CD4-positive, alpha-beta T cell treated with Interleukin-4 for 1 hour (primary cell): ENCODE measurements around the gene TOPBP1.

ENCODE experiments used
- DNase-seq, 2 donors: peaks; one replicate each; pipeline ENCODE4 v3.0.0-alpha.2; 2020 to 2022

TOPBP1 gene

DNA sequence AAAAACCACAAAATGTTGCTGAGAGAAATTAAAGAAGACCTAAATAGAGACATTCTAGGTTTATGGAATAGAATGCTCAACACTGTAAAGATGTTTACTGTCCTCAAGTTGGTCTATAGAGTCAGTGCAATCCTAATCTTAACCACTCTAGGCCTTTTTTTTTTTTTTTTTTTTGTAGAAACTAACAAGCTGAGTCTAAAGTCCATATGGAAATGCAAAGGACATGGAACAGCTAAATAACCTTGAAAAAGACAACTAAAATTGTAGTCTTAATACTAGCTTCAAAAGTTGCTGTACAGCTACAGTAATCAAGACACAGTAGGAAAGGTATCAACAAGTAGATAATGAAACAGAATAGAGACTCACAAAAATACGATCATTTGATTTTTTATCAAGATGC, 55.4 kb downstream of the TOPBP1 start:
- DNase-seq = no peak

DNA sequence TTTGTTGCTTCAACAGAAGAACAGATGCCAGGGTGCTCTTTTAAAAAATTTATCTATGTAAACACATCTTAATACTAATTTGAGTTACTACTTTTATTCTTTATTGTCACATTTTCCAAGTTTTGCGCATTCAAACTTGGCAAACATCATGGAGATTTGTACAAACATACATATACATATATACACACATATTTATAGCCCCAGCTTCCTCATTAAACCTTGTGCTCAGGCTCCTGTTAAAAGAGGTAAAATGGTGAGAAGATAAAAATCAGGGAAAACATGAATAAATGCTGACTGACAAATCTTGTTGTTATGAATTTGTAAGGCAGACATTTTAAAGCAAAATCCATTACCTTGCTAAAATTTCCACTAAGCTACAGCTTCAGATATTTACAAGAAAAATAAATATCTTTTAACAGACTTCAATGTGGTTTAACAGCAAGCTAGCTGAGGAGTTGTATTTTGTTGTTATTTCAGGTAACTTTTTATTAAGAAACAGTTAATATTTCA, 61.1 kb downstream of the TOPBP1 start:
- DNase-seq = no peak

GRCh38 chr3:133599280-133599679, 62.5 kb downstream of the TOPBP1 start:
- DNase-seq = no peak

GRCh38 chr3:133598405-133598804, 63.3 kb downstream of the TOPBP1 start:
- DNase-seq = no peak

GRCh38 chr3:133595341-133595740, 66.4 kb downstream of the TOPBP1 start:
- DNase-seq = no peak

DNA sequence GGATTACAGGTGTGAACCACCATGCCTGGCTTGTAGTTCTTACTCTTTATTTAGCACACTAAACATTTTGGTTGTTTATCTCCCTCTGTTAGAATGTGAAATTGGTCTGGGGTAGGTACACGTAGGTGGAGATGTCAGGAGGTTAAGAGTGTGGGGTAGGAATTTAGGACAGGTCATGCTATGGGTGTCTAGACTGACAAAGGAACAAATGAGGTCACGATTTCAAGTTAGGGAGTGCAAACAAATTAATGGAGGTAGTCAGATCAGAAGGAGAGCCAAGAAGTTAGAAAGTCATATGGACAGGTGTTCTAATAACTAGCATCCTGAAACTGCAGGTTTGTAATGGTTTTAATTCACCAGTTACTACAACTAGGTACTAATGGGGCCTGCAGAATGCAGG, 68.5 kb downstream of the TOPBP1 start:
- DNase-seq = no peak

DNA sequence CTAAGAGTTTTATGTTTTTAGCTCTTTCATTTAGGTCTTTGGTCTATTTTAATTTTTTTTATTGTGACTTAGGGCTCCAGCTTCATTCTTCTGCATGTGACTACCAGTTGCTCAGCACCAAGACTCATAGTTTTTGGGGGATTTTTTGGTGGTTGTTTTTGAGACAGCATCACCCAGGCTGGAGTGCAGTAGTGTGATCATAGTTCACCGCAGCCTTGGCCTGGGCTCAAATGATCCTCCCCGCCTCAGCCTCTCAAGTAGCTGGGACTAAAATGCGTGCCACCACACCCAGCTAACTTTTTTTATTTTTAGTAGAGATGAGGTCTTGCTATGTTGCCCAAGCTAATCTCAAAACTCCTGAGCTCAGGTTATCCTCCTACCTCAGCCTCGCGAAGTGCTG, 68.9 kb downstream of the TOPBP1 start:
- DNase-seq = no peak

DNA sequence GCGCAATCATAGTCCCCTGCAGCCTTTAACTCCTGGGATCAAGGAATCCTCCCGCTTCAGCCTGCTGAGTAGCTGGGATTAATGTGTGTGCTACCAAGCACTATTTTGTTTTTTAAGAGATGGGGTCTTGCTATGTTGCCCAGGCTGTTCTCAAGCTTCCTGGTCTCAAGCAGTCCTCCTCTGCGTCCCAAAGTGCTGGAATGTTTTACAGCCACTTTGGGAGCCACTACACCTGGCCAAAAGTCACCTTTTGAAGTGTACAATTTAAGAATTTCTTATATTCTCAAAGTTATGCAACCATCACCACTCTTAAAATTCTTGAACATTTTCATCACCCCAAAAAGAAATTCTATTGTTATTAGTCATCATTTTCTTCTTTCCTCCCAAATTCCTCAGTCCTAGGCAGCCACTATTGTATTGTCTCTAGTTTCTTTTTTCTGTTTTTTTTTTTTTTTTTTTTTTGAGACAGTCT, 70.4 kb downstream of the TOPBP1 start:
- DNase-seq = no peak

DNA sequence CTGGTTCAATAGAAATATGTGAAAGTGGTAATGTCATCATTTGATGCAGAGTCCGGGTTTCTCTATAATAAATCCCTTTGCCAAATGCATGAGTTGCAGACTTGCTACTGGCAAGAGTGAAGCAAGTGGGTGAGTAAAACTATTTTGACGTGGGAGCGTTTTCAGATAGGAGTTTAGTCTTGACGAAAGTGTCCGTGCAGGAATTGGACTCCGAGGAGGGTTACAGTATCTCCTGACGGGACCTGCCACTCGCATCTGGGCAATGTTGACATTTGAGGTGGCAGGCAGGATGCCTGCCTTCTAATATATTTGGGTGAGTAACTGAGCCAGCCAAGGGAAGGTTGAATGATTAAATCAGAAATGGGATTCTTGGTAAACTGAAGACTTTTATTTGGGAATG, 72.2 kb downstream of the TOPBP1 start:
- no peak for DNase-seq

DNA sequence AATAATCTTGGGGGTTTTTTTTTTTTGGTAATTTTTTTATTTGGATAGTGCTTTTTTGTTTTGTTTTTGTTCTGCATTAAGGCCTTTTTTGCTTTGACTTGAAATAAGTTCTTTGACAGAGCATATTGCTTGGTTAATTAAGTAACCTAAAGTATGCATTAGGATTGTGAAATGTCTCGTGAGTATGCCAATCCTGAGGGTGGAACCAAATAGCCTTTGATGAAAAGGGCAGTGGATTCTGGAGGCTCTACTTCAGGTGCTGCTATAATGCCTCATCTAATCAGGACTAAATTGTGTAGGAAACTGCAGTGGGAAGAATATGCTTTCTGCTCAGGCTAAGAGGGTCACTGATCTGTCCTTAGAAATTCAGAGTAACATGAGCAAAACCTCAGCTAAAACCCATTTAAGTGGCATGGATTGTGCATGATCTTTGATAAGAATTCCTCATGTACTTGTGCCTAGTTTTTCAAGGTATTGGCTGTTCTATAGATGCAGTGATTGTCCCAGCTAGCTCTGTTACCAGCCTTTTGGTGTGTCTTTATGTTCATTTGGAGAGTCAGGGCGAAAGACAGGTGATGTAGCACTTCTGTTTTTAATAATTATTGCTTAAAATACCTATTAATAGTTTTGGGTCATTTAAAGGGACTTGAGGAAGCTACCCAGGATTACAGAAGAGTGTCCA, 72.8 kb downstream of the TOPBP1 start:
- DNase-seq = no peak

DNA sequence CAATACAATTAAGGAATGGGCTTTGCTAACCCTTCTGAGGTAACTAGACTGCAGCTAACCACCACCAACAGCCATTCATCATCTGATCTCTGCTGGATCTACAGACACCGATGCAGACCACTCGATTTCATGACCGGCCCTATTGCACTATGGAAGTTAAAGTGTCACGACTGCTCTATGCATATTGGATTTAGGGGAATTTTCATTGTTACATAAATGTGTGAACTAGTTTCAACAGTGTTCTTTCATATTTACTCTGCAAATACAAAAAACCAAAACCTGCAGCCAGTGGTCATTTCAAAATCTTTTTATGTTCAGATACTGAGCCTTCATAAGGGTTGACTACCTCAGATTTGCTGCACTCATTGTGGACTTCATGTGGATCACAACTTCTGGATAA, 73.7 kb downstream of the TOPBP1 start:
- DNase-seq = no peak

DNA sequence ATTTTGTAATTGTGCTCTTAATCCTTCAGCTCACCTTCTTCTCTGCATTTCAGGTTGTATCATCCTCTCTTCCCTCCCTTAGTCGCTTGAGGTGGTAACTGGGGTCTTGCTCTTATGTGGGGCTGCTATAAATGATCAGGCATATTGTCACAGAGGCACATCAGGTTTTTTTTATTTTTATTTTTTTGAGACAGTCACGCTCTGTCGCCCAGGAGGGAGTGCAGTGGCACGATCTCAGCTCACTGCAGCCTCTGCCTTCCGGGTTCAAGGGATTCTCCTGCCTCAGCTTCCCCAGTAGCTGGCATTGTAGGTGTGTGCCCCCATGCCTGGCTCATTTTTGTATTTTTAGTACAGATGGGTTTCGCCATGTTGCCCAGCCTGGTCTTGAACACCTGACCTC, 78.3 kb downstream of the TOPBP1 start:
- DNase-seq = no peak

- no peak for DNase-seq
These were observed 83.1 kb downstream of the TOPBP1 start for GRCh38 chr3:133578548-133579191.

- DNase-seq = no peak
These were observed 85.6 kb downstream of the TOPBP1 start for GRCh38 chr3:133576169-133576568.

- DNase-seq = no peak
These were observed 86.7 kb downstream of the TOPBP1 start for GRCh38 chr3:133575086-133575485.

GRCh38 chr3:133574260-133574881, 87.4 kb downstream of the TOPBP1 start:
- DNase-seq = peak; percentile 73 to 75

DNA sequence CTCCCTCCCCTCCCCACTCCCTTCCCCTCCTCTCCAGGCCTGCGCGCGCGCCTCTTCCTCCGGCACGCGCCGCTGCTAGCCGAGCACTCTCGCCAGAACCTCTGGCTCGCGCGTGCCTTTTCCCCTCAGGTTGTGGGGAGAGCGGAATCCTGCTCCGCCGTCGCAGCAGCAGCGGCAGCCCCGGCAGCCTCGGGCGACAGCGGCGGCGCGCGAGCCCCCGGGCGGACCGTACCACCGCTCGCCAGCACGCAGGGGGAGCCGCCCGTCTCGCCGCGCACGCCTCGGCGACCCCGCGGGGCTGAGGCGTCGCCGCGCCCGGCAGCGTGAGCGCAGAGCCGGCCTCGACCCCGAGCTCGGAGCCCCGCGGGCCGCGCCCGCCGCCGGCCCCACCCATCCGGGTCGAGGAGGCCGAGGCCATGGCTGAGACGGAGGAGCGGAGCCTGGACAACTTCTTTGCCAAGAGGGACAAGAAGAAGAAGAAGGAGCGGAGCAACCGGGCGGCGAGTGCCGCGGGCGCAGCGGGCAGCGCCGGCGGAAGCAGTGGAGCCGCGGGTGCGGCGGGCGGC, 88.0 kb downstream of the TOPBP1 start, which contains the start of gene CDV3:
Gene CDV3, plus strand, starts transcription at position 58 of the 566 bp plus-strand sequence. Its CDS starts 359 bp downstream, at position 417.
- no peak for DNase-seq

DNA sequence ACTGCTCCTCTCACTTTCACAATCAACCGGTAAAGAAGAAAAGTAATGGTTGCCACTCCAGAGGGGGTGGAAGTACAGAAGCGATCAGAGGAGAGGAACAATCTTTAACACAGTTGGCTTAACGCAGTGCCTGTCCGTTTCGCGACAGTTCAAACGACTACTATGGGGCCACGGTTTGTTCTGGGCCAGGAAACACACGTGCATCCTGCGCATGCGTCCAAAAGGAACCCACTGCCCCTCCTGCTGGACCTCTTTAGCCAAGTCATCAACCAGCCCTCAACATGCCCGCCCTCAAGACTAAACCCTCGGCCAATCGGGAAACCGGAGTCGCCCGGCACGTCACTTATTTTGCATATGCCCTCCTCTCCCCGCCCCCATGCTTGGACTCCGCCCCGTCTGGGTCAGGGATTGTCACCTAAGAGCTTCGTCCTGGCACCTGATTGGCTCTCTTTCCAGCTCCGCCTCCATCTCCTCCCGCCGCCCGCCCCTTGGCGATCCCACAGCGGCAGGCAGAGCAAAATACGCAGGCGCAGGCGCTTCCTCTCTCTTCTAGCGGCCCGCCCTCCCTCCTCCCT, 88.6 kb downstream of the TOPBP1 start:
- DNase-seq = peak; percentile 100

- DNase-seq = peak; percentile 29 to 57
These were observed 89.3 kb downstream of the TOPBP1 start for GRCh38 chr3:133572158-133573053.

- DNase-seq = no peak
These were observed 90.8 kb downstream of the TOPBP1 start for GRCh38 chr3:133570937-133571320.

GRCh38 chr3:133570139-133570936, 91.4 kb downstream of the TOPBP1 start:
- no peak for DNase-seq
